Breast epithelium (tissue), 4 donors: ENCODE results near the gene ANKDD1A. TPM values are rescaled to one million over a fixed set of nuclear protein-coding genes. Genes with fewer than 3 reads are reported as not detected.

Experiments
- DNase-seq, 2 donors: peaks; one replicate each; pipeline ENCODE4 v3.0.0-alpha.2; 2019; ENCODE audit warnings: low spot score in 2 of 2
- H3K27ac ChIP-seq, 2 donors: fragments of 200-600 bp; sonication (generic) in 1 of 2; one replicate each; pipeline ENCODE4 v1.5.1; 2016 to 2019; ENCODE audit warnings: mild to moderate bottlenecking in 1 of 2
- H3K27me3 ChIP-seq, 2 donors: fragments of 200-600 bp; sonication (generic) in 1 of 2; one replicate each; pipeline versions ENCODE4 v1.5.1 to v1.6.0; 2017 to 2019; ENCODE audit warnings: control low read depth in 1 of 2, mild to moderate bottlenecking in 1 of 2
- H3K36me3 ChIP-seq: fragments of 200-600 bp; one replicate; pipeline ENCODE4 v1.5.1; 2019
- H3K4me1 ChIP-seq, 2 donors: fragments of 200-600 bp; sonication (generic); one replicate each; pipeline ENCODE4 v1.5.1; 2016 to 2019; ENCODE audit warnings: control low read depth in 1 of 2
- H3K4me3 ChIP-seq, 3 donors: fragments of 200-600 bp; sonication (generic); 1 replicate in 2 of 3; 2 replicates in 1 of 3; pipeline ENCODE4 v1.5.1; 2016 to 2019; ENCODE audit warnings: mild to moderate bottlenecking in 3 of 3, moderate library complexity in 2 of 3
- H3K9me3 ChIP-seq, 2 donors: fragments of 200-600 bp; sonication (generic) in 1 of 2; one replicate each; pipeline ENCODE4 v1.5.1; 2016 to 2019; ENCODE audit warnings: control low read depth in 1 of 2
- CTCF ChIP-seq, 3 donors: fragments of 450-650 bp; IDR thresholded peaks; one replicate each; pipeline ENCODE4 v1.5.1; 2016 to 2017; ENCODE audit warnings: antibody characterized with exemption in 3 of 3, mild to moderate bottlenecking in 3 of 3, moderate library complexity in 3 of 3
- POLR2A ChIP-seq: fragments of 450-650 bp; IDR thresholded peaks from one replicate; pipeline ENCODE4 v1.6.1; 2016; ENCODE audit warnings: antibody characterized with exemption, mild to moderate bottlenecking, moderate library complexity
- POLR2AphosphoS5 ChIP-seq, 3 donors: sonication (generic); formaldehyde crosslinking; IDR thresholded peaks; one replicate each; pipeline ENCODE4 v1.6.1; 2017; ENCODE audit warnings: antibody characterized with exemption in 3 of 3
- intact Hi-C: fragments of 100-400 bp; cut with DNase I; formaldehyde crosslinking; loops from one replicate; pipeline ENCODE4 v1.15.1; 2023; ENCODE audit warnings: low total_unique reads
- total RNA-seq, 3 donors: library from RNA; depleted of rRNA; stranded (reverse); fragments of >200 nt; gene quantifications; one replicate each; pipeline ENCODE4 v1.1.0, GENCODE V29; 2016

ANKDD1A gene
- total RNA-seq, 3 donors from 2014 or later, result 3.2 to 7.8 (median 7.2) TPM

- no peaks in the 10 kb centered on the region for H3K27me3 ChIP-seq
- H3K4me3 ChIP-seq, result no peak overlapping the region
- H3K9me3 ChIP-seq, result no peaks in the 10 kb centered on the region
- H3K36me3 ChIP-seq, result no peaks in the 10 kb centered on the region
- H3K4me1 ChIP-seq, result no peaks in the 10 kb centered on the region
- DNase-seq, result no peak
- no peak for TF ChIP-seq POLR2AphosphoS5 (IDR thresholded peaks at IDR 0.05)
- intact Hi-C loops, result no loop called here
- no peak overlapping the region for H3K27ac ChIP-seq
These were observed 18.4 kb downstream of the ANKDD1A start for GRCh38 chr15:64930019-64930652.

DNA sequence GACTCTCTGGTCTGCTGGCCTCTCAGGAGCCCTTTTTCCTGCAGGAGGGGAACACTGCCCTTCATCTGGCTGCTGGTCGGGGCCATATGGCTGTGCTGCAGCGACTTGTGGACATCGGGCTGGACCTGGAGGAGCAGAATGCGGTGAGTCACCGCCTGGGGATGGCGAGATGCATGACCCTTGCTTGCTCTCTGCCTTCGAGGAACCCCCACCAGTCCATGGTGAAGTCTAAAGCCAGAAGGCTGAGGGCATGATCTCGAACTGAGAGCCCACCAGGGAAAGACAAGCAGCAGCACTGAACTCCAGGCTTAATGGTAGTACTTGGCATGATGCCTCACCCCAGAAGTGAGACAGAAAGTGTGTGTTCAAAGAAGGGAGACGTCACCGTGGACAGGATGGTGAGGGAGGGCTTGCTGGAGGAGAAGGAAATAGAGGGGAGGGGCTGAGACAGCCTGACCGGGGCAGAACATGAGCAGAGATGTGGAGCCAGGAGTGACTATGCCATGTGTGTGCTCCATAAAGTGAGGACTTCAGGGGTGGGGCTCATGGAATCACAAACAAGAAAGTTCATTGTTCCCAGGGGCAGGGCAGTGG, 19.2 kb downstream of the ANKDD1A start:
- no peak overlapping the region for H3K4me3 ChIP-seq
- H3K4me1 ChIP-seq, result no peaks in the 10 kb centered on the region
- no peaks in the 10 kb centered on the region for H3K36me3 ChIP-seq
- no peaks in the 10 kb centered on the region for H3K27me3 ChIP-seq
- TF ChIP-seq POLR2AphosphoS5 (IDR thresholded peaks at IDR 0.05) (no peak), CTCF (IDR thresholded peaks at IDR 0.05) (no peak), POLR2A (no peak)
- H3K27ac ChIP-seq, result no peak overlapping the region
- intact Hi-C loops, result no loop called here
- DNase-seq, result no peak
- no peaks in the 10 kb centered on the region for H3K9me3 ChIP-seq

DNA sequence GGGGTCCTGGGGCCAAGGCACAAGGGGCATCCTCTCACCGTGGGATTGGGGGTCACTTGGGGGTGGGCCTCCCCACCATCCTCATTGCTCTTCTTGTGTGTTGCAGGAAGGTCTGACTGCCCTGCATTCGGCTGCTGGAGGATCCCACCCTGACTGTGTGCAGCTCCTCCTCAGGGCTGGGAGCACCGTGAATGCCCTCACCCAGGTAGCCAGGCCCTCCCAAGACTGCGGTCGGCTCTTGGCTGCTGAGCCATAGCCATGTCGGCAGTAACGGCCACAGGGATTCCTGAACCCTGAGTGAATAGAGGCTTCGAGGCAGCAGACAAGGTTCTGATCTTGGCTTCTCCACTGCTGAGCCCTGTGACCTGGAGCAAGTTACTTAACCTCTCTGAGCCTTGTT, 19.7 kb downstream of the ANKDD1A start:
- H3K27ac ChIP-seq, result no peak overlapping the region
- H3K4me3 ChIP-seq, result no peak overlapping the region
- H3K36me3 ChIP-seq, result no peaks in the 10 kb centered on the region
- H3K4me1 ChIP-seq, result no peaks in the 10 kb centered on the region
- H3K27me3 ChIP-seq, result no peaks in the 10 kb centered on the region
- no peak for DNase-seq
- no peak for TF ChIP-seq POLR2A
- TF ChIP-seq CTCF (IDR thresholded peaks at IDR 0.05), result no peak
- TF ChIP-seq POLR2AphosphoS5 (IDR thresholded peaks at IDR 0.05), result no peak
- H3K9me3 ChIP-seq, result no peaks in the 10 kb centered on the region
- intact Hi-C loops, result no loop called here

DNA sequence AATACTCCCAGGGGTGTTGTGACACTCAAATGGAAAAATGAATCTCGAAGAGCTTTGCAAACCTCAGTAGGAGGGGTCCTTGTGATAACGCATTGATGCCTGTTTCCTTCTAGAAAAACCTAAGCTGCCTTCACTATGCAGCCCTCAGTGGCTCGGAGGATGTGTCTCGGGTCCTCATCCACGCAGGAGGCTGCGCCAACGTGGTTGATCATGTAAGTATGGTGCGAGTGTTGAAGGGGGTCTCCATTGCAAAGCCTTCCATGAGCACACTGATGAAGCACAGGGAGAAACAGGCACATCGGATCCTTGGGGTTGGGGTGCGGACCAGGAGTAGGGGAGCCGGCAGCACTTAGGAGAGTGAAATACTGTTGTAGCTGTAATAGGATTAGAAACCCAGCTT, 22.3 kb downstream of the ANKDD1A start:
- intact Hi-C loops, result no loop called here
- no peaks in the 10 kb centered on the region for H3K4me1 ChIP-seq
- no peaks in the 10 kb centered on the region for H3K27me3 ChIP-seq
- no peak overlapping the region for H3K4me3 ChIP-seq
- H3K27ac ChIP-seq, result no peak overlapping the region
- no peak for DNase-seq
- no peaks in the 10 kb centered on the region for H3K36me3 ChIP-seq
- no peaks in the 10 kb centered on the region for H3K9me3 ChIP-seq
- TF ChIP-seq POLR2A (no peak), CTCF (IDR thresholded peaks at IDR 0.05) (no peak), POLR2AphosphoS5 (IDR thresholded peaks at IDR 0.05) (no peak)

DNA sequence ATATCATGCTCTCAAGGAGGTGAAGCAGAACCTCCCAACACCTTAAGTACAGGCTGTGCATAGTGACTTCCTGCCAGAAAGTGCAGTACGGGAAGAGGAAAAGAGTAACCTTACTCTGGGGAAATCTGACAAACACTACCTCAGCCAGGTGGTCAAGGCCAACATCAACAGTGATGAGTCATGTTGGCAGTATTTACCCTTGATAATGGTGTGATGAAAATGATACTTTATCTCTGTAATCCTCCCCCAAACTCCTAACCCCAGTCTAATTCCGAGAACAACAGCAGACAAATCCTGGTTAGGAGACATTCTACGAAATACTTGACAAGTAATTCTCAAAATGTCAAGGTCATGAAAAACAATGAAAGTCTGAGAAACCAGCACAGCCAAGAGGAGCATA, 26.5 kb downstream of the ANKDD1A start:
- intact Hi-C loops, result no loop called here
- TF ChIP-seq POLR2A (no peak), POLR2AphosphoS5 (IDR thresholded peaks at IDR 0.05) (no peak), CTCF (IDR thresholded peaks at IDR 0.05) (no peak)
- Histone ChIP-seq H3K4me1 (no peaks in the 10 kb centered on the region), H3K4me3 (no peak overlapping the region), H3K9me3 (no peaks in the 10 kb centered on the region), H3K36me3 (no peaks in the 10 kb centered on the region), H3K27me3 (no peaks in the 10 kb centered on the region), H3K27ac (no peak overlapping the region)
- no peak for DNase-seq
